Measurements from ENCODE around the gene CDC73. TPM values are rescaled to one million over a fixed set of nuclear protein-coding genes. Genes with fewer than 3 reads are reported as not detected.

Gene CDC73
- 55.2 and 56.0 TPM in 2 replicates for total RNA-seq

GRCh38 chr1:193121616-193122593 lies at the start of gene CDC73:
TSS of gene CDC73 (plus strand) at chr1:193122031. CDS start at chr1:193122201, 170 bp downstream.
- H3K4me3 Mint-ChIP-seq: peak within 1 kb of the TSS; percentile 100
- H3K4me1 Mint-ChIP-seq: peaks cover 43% of the 10 kb centered on the region
- H3K27me3 Mint-ChIP-seq: peaks cover 10% of the 10 kb centered on the region
- no peaks in the 10 kb centered on the region for H3K9me3 Mint-ChIP-seq
- H3K27ac Mint-ChIP-seq: peak within 1 kb of the TSS; percentile 95
- intact Hi-C loops (cut with micrococcal nuclease): loop anchor here (1.0 to 10.0 kb wide), 7 partner anchors 17 to 1173 kb away; partner anchors contain the start of genes GLRX2, RGS2, RO60 and UCHL5
- peak; percentile 99 for DNase-seq
- peaks cover 17% of the 10 kb centered on the region for H3K36me3 Mint-ChIP-seq (ENCODE audit: low read depth)

DNA sequence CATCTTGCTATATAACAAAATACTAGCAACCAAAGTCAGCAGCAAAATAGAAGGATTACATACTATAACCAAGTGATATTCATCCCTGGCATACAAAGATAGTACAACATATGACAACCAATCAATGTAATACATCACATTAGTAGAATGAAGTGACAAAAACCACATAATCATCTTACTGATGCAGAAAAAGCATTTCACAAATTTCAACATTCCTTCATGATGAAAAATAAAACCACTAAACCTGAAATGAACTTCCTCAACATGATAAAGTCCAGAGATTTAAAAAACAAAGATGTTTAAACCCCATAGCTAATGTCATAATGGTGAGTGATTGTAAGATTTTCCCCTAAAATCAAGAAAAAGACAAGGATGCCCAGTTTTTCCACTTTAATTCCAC lies 43.8 kb upstream of the CDC73 start:
- Mint-ChIP-seq H3K36me3 (ENCODE audit: low read depth) (peaks cover 53% of the 10 kb centered on the region), H3K4me3 (no peak overlapping the region), H3K9me3 (peaks cover 12% of the 10 kb centered on the region), H3K4me1 (peaks cover 2% of the 10 kb centered on the region), H3K27me3 (no peaks in the 10 kb centered on the region), H3K27ac (no peak overlapping the region)
- DNase-seq: no peak
- intact Hi-C loops (cut with micrococcal nuclease): no loop called here

GRCh38 chr1:193079187-193079586 lies 42.6 kb upstream of the CDC73 start:
- intact Hi-C loops (cut with micrococcal nuclease): no loop called here
- Mint-ChIP-seq H3K9me3 (peaks cover 12% of the 10 kb centered on the region), H3K27me3 (no peaks in the 10 kb centered on the region), H3K27ac (no peak overlapping the region), H3K36me3 (ENCODE audit: low read depth) (peaks cover 54% of the 10 kb centered on the region), H3K4me3 (no peak overlapping the region), H3K4me1 (peaks cover 2% of the 10 kb centered on the region)
- DNase-seq: no peak

- no peak for DNase-seq
- intact Hi-C loops (cut with micrococcal nuclease): no loop called here
- Mint-ChIP-seq H3K4me3 (no peak overlapping the region), H3K4me1 (no peaks in the 10 kb centered on the region), H3K9me3 (peaks cover 3% of the 10 kb centered on the region), H3K27me3 (no peaks in the 10 kb centered on the region), H3K27ac (no peak overlapping the region), H3K36me3 (ENCODE audit: low read depth) (peaks cover 43% of the 10 kb centered on the region)
These were observed 38.3 kb upstream of the CDC73 start for GRCh38 chr1:193083365-193084088.

- Mint-ChIP-seq H3K27ac (no peak overlapping the region), H3K27me3 (no peaks in the 10 kb centered on the region), H3K4me3 (no peak overlapping the region), H3K9me3 (no peaks in the 10 kb centered on the region), H3K36me3 (ENCODE audit: low read depth) (peaks cover 36% of the 10 kb centered on the region), H3K4me1 (peaks cover 1% of the 10 kb centered on the region)
- intact Hi-C loops (cut with micrococcal nuclease): no loop called here
- no peak for DNase-seq
These were observed 36.6 kb upstream of the CDC73 start for GRCh38 chr1:193085263-193085662.

DNA sequence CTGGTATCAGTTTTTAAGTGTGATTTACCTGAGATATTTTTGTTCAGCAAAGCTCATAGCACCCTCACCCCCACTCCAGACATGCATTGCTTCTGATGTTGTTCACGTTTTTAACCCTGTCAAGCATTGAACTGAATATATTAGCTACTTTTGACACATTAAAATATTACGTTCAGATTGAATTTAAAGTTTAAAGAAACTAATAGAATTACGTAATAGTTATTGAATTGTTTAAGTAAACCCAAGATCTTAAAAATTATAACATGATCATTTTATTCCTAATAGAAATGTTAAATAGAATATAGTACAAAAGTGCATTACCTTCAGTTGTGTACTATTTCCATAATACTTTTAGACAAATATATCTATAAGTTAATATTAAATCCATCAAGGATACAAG lies 35.5 kb upstream of the CDC73 start:
- Mint-ChIP-seq H3K4me3 (no peak overlapping the region), H3K27me3 (no peaks in the 10 kb centered on the region), H3K9me3 (no peaks in the 10 kb centered on the region), H3K27ac (no peak overlapping the region), H3K4me1 (peaks cover 1% of the 10 kb centered on the region), H3K36me3 (ENCODE audit: low read depth) (peaks cover 33% of the 10 kb centered on the region)
- no peak for DNase-seq
- intact Hi-C loops (cut with micrococcal nuclease): no loop called here

DNA sequence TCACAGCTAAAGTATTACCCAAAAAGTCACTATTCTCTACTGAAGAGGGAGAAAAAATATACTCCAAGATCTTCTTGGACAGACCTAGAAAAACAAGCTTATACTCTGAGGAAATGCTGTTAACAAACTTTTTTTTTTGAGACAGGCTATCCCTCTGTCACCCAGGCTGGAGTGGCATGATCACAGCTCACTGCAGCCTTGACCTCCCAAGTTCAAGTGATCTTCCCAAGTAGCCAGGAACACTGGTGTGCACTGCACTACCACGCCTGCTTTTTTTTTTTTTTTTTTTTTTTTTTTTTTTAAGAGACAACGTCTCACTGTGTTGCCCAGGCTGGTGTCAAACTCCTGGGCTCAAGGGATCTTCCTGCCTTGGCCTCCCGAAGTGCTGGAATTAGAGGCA lies 33.9 kb upstream of the CDC73 start:
- Mint-ChIP-seq H3K4me3 (no peak overlapping the region), H3K27ac (no peak overlapping the region), H3K9me3 (no peaks in the 10 kb centered on the region), H3K36me3 (ENCODE audit: low read depth) (peaks cover 26% of the 10 kb centered on the region), H3K4me1 (peaks cover 1% of the 10 kb centered on the region), H3K27me3 (no peaks in the 10 kb centered on the region)
- intact Hi-C loops (cut with micrococcal nuclease): no loop called here
- no peak for DNase-seq

GRCh38 chr1:193090865-193091264 lies 31.0 kb upstream of the CDC73 start:
- H3K4me3 Mint-ChIP-seq: no peak overlapping the region
- intact Hi-C loops (cut with micrococcal nuclease): no loop called here

DNA sequence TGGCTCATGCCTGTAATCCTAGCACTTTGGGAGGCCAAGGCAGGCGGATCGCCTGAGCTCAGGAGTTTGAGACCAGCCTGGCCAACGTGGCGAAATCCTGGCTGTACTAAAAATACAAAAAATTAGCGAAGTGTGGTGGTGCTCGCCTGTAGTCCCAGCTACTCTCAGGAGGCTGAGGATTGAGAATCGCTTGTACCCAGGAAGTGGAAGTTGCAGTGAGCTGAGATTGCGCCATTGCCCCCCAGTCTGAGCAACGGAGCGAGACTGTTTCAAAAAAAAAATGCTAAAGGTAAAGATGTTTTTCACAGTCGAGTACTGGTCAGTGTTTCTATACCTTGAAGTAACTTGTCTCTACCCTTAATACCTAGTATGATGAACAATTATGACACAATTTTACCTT lies 27.7 kb upstream of the CDC73 start:
- no peak for DNase-seq
- Mint-ChIP-seq H3K27ac (no peak overlapping the region), H3K4me3 (no peak overlapping the region), H3K9me3 (no peaks in the 10 kb centered on the region), H3K4me1 (no peaks in the 10 kb centered on the region), H3K36me3 (ENCODE audit: low read depth) (peaks cover 30% of the 10 kb centered on the region), H3K27me3 (no peaks in the 10 kb centered on the region)
- intact Hi-C loops (cut with micrococcal nuclease): no loop called here

More at GRCh38 chr1:193090865-193091264, 31.0 kb upstream of the CDC73 start:
- Mint-ChIP-seq H3K27ac (no peak overlapping the region), H3K4me1 (peaks cover 1% of the 10 kb centered on the region), H3K27me3 (no peaks in the 10 kb centered on the region), H3K36me3 (ENCODE audit: low read depth) (peaks cover 19% of the 10 kb centered on the region), H3K9me3 (no peaks in the 10 kb centered on the region)
- DNase-seq: no peak

DNA sequence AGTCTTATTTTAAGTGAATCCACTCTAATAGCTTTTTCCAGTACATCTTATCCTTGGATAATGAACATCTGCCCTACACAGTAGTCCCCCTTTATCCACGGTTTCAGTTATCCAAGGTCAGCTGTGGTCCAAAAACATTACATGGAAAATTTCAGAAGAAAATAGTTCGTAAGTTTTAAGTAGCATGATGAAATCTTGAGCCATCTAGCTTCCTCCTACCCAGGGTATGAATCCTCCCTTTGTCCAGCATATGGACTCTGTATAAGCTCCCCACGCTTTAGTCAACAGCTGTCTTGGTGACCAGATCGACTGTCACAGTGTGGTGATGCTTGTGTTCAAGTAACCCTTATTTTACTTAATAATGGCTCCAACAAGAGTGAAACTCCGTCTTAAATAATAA lies 19.2 kb upstream of the CDC73 start:
- H3K4me1 Mint-ChIP-seq: peaks cover 20% of the 10 kb centered on the region

DNA sequence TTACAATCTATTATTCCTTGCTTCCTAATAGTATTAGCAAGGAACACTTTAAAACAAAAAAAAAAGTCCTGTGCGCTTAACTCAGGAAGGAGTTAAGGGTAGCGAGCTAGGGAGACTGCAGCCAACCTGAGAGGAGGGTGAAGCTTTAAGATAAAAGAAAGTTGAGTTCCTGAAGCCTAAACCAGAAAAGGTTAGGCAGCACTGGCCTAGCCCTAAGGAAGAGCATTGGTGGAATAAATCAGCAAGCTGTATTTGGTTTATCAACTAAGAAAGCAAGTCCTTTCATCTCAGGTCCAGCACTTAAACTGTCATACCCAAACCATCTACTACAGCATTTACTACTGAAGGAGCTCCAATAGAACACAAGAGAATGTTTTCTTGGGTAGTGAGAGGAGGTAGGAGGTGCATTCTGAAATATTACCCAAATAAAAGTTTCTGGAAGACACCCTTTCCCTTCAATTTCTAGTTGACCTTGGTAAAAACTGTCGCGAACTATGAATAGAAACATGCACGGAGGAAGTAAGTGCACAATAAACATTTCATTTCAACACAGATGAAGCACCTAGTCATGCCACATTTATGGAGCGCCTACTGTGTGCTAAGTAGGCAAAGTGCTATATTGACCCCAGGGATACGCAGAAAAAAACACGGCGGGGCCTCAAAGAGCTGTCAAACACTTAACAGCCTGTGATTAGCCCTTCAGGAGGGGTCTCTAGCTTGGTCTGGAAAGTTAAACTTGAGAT lies 17.9 kb upstream of the CDC73 start:
- H3K4me3 Mint-ChIP-seq: peak overlapping the region; percentile 94
- H3K27me3 Mint-ChIP-seq: peaks cover 5% of the 10 kb centered on the region
- peak overlapping the region; percentile 51 for H3K27ac Mint-ChIP-seq
- intact Hi-C loops (cut with micrococcal nuclease): no loop called here
- peaks cover 11% of the 10 kb centered on the region for H3K36me3 Mint-ChIP-seq (ENCODE audit: low read depth)
- no peak for DNase-seq
- no peaks in the 10 kb centered on the region for H3K9me3 Mint-ChIP-seq
- peaks cover 20% of the 10 kb centered on the region for H3K4me1 Mint-ChIP-seq

More for the DNA sequence above, 19.2 kb upstream of the CDC73 start:
- intact Hi-C loops (cut with micrococcal nuclease): no loop called here
- no peaks in the 10 kb centered on the region for H3K9me3 Mint-ChIP-seq
- H3K36me3 Mint-ChIP-seq (ENCODE audit: low read depth): peaks cover 15% of the 10 kb centered on the region
- H3K27me3 Mint-ChIP-seq: peaks cover 2% of the 10 kb centered on the region
- no peak for DNase-seq
- no peak overlapping the region for H3K4me3 Mint-ChIP-seq
- H3K27ac Mint-ChIP-seq: no peak overlapping the region

GRCh38 chr1:193104502-193104906 lies 17.3 kb upstream of the CDC73 start:
- H3K4me3 Mint-ChIP-seq: peak overlapping the region; percentile 94
- no peaks in the 10 kb centered on the region for H3K9me3 Mint-ChIP-seq
- peaks cover 7% of the 10 kb centered on the region for H3K27me3 Mint-ChIP-seq
- peaks cover 20% of the 10 kb centered on the region for H3K4me1 Mint-ChIP-seq
- H3K27ac Mint-ChIP-seq: peak overlapping the region; percentile 79
- peak; percentile 77 for DNase-seq
- H3K36me3 Mint-ChIP-seq (ENCODE audit: low read depth): peaks cover 11% of the 10 kb centered on the region
- intact Hi-C loops (cut with micrococcal nuclease): no loop called here

Measured in activated CD4-positive, alpha-beta T cell treated with anti-CD3 and anti-CD28 coated beads, Interleukin-2, amount 10 ng/mL, durations not matched to agents 24 days and 14 days (primary cell).